Lower leg skin (tissue), 4 donors: ENCODE data around the gene REXO1. TPM values are rescaled to one million over a fixed set of nuclear protein-coding genes. Genes with fewer than 3 reads are reported as not detected.
"Not testable (repeated sequence)": the region's sequence is repeated elsewhere in the genome, so short reads cannot be mapped to it uniquely, and the experiment has no call there.

Experiments used
- DNase-seq, 2 donors: peaks; one replicate each; pipeline ENCODE4 v3.0.0-alpha.2; 2019; ENCODE audit warnings: low spot score in 2 of 2
- H3K4me3 ChIP-seq: fragments of 200-600 bp; sonication (generic); 2 replicates; pipeline ENCODE4 v1.5.1; 2017; ENCODE audit warnings: mild to moderate bottlenecking, low read depth; ENCODE audit not compliant: poor library complexity, severe bottlenecking
- POLR2A ChIP-seq, 2 donors: fragments of 450-650 bp; IDR thresholded peaks; one replicate each; pipeline ENCODE4 v1.6.1; 2016 to 2017; ENCODE audit warnings: antibody characterized with exemption in 2 of 2, mild to moderate bottlenecking in 1 of 2, moderate library complexity in 1 of 2
- WGBS, 2 donors: methylation state at CpG; one replicate each; pipeline ENCODE4 v1.1.5; 2018; 5-methylcytosine and 5-hydroxymethylcytosine counted together
- intact Hi-C: fragments of 100-400 bp; cut with DNase I; formaldehyde crosslinking; loops from one replicate; pipeline ENCODE4 v1.15.0; 2023; ENCODE audit warnings: low total_unique reads
- total RNA-seq, 4 donors: library from RNA; depleted of rRNA; stranded (reverse); fragments of >200 nt; gene quantifications; one replicate each; pipeline ENCODE4 v1.1.0, GENCODE V29; 2016
- TF ChIP-seq, protein P1 (sequence below), 3 donors: fragments of 450-650 bp; IDR thresholded peaks; one replicate each; pipeline ENCODE4 v1.5.1; 2016; ENCODE audit warnings: antibody characterized with exemption in 3 of 3, mild to moderate bottlenecking in 3 of 3, moderate library complexity in 2 of 3

The REXO1 gene
- total RNA-seq, 4 donors from 2014 or later, result 32.9 to 51.1 (median 41.2) TPM

DNA sequence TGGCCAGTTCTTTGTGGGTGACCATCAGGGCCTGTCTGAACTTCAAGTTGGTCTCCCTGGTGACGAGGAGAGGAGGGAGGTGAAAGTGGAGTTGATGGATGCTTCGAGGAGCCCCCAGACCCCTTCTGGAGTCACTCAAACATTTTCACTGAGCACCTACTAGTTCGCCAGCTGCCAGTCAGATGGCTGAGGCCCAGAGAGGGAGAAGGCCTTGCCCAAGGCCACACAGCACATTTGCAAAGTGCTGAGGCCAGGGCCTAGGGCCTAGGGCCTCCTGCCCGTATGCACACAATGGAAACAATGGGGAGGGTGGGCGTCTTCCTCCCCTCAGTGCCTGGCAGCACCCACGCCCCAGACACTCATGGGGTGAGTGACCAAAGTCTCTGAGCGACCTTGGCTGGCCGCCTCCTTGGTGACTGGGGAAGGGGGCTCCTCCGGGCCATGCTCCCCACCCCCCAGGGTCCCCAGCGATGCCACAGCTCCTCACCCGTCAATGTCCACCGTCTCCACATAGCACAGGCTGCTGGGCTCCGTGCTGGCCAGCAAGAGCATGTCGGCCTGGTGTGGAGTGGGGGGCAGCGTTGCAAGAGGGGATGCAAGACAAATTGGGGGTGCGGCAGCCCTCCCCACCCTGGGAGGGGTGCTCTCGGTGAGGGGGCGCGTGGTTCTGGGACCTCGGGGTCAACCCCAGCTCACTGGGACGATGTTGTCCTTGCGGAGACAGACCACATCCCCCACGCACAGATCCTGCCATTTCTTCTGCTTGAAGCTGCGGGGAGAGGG, 42.7 kb downstream of the REXO1 start:
- no peak for DNase-seq
- H3K4me3 ChIP-seq, result no peak overlapping the region
- TF ChIP-seq, protein P1, sequence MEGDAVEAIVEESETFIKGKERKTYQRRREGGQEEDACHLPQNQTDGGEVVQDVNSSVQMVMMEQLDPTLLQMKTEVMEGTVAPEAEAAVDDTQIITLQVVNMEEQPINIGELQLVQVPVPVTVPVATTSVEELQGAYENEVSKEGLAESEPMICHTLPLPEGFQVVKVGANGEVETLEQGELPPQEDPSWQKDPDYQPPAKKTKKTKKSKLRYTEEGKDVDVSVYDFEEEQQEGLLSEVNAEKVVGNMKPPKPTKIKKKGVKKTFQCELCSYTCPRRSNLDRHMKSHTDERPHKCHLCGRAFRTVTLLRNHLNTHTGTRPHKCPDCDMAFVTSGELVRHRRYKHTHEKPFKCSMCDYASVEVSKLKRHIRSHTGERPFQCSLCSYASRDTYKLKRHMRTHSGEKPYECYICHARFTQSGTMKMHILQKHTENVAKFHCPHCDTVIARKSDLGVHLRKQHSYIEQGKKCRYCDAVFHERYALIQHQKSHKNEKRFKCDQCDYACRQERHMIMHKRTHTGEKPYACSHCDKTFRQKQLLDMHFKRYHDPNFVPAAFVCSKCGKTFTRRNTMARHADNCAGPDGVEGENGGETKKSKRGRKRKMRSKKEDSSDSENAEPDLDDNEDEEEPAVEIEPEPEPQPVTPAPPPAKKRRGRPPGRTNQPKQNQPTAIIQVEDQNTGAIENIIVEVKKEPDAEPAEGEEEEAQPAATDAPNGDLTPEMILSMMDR (IDR thresholded peaks at IDR 0.05), result no peak
- TF ChIP-seq POLR2A (IDR thresholded peaks at IDR 0.05), result no peak
- intact Hi-C loops, result no loop called here
- WGBS, 2 donors, result 92 to 93% methylated on average over 21 to 23 of the region's 24 CpGs

DNA sequence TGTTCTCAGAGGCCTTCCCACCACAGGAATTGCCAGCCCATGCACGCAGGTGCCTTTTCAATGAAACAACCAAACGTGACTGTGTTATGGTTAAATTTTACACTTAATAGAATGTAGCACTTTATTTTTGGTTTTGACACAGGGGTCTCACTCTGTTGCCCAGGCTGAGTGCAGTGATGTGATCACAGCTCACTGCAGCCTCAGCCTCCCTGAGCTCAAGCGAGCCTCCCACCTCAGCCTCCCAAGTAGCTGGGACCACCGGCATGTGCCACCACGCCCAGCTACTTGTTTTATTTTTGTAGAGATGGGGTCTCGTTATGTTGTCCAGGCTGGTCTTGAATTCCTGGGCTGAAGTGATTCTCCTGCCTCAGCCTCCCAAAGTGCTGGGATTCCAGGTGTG, 43.4 kb downstream of the REXO1 start:
- 91 to 92% methylated on average over 6 of the region's 6 CpGs for WGBS, 2 donors
- intact Hi-C loops, result no loop called here
- no peak for TF ChIP-seq POLR2A (IDR thresholded peaks at IDR 0.05)
- no peak overlapping the region for H3K4me3 ChIP-seq
- no peak for DNase-seq

DNA sequence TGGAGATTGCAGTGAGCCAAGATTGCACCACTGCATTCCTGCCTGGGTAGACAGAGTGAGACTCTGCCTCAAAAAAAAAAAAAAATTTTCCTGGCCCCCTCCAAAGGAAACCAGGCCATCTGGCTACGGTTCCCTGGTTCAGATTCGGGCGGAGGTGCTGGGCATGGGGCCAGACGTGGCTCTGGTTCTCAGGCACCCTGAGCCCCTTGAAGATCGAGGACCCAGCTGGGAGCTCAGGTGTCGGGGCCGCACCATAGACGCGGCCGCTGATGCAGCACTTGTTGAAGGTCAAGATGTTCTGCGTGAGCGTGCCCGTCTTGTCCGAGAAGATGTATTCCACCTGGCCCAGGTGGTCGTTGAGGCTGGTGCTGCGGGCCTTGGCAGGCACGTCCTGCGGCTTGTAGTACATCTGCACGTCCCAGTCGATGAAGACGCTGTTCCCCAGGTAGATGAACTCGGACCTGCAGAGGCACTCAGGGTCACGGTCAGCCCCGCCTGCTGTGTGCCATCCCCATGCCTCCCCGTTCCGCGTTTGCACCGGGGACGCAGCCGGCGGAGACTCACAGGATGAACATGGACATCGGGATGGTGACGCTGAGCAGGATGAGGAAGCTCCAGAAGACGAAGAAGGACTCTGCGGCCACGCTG, 48.5 kb downstream of the REXO1 start:
- intact Hi-C loops, result no loop called here
- TF ChIP-seq POLR2A (IDR thresholded peaks at IDR 0.05), result no peak
- TF ChIP-seq, protein P1 (IDR thresholded peaks at IDR 0.05), result no peak
- DNase-seq, result no peak
- WGBS, 2 donors, result 81 to 85% methylated on average over 34 of the region's 36 CpGs
- H3K4me3 ChIP-seq, result no peak overlapping the region

DNA sequence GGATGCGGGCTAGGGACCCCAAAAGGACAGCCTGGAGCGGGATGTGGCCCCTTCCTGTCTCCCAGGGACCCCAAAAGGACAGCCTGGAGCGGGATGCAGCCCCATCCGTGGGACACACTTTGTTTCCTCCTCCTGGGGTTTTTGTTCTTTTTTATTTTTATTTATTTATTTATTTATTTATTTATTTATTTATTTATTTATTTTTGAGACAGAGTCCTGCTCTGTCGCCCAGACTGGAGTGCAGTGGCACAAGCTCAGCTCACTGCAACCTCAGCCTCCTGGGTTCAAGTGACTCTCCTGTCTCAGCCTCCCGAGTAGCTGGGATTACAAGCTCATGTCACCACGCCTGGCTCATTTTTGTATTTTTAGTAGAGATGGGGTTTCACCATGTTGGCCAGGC, 51.0 kb downstream of the REXO1 start:
- 93 to 94% methylated on average over 7 of the region's 7 CpGs for WGBS, 2 donors
- DNase-seq, H3K4me3 ChIP-seq, intact Hi-C loops: not testable (repeated sequence)

DNA sequence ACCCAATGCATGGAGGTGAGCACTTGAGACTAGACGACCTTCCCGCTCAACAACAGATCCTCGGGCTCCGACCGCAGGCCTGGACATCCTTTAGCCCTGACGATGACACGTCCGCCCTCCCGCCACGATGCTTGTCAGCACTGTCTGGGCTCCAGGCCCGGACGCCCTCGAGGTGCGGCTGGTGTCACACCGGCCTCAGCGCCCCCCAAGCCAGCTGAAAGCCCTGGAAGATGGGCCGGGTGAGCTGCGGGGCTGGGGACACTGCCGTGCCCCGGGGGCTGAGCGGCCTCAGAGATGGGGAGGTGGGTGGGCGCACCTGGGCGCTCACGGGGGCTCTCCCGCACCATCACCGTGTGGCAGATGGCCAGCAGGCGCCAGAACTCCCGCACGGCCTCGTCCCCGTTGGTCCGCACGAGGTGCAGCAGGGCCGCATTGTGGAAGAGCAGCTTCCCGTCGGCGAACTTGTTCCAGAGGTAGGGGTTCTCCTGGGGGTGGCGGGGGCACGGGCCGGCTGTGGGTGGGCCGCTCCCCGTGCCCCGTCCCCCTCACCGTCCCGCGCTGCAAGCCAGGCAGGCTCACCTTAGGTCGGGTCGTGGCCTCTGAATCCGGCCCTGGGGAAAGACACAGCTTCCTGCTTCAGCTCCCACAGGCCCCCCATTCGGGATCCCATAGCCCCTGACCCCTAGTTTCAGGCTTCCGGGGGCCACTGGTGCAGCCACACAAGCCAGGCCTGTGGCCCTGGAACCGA, 51.7 kb downstream of the REXO1 start:
- WGBS, 2 donors, result 46 to 74% methylated on average over 19 to 38 of the region's 52 CpGs
- DNase-seq, result no peak
- no peak overlapping the region for H3K4me3 ChIP-seq
- intact Hi-C loops, result no loop called here
- TF ChIP-seq POLR2A (IDR thresholded peaks at IDR 0.05), result no peak
- TF ChIP-seq, protein P1 (IDR thresholded peaks at IDR 0.05), result no peak

DNA sequence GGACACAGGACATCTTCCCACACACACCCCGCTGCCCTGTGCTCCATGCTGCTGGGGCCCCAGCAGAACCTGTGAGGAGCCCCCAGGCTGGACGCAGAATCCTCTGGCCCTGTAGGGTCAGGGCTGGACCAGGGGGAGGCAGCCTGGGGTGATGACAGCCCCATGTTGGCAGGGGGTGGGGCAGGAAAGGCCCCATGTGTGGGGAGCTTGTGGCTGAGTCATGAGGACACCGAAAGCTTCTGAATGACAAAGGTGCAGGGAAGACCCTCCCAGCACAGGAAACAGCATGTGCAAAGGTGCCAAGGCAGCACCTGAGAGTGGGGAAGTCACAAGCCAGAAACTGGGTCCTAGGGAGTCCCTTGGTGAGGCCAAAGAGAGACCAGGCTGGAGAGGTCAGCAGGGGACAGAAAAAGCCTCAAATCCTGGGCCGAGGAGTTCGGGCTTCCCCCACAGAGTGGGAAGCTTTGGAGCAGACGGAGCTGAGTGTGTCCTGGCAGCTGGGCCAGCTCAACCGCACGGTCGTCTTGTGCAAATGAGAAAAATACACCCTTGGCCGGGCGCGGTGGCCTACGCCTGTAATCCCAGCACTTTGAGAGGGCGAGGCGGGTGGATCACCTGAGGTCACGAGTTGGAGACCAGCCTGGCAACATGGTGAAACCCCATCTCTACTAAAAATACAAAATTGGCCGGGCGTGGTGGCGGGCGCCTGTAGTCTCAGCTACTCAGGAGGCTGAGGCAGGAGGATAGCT, 53.7 kb downstream of the REXO1 start:
- TF ChIP-seq, protein P1 (IDR thresholded peaks at IDR 0.05), result no peak
- TF ChIP-seq POLR2A (IDR thresholded peaks at IDR 0.05), result no peak
- no peak for DNase-seq
- intact Hi-C loops, result no loop called here
- 75 to 78% methylated on average over 20 of the region's 20 CpGs for WGBS, 2 donors
- no peak overlapping the region for H3K4me3 ChIP-seq
